Measurements from ENCODE around the gene COPE.

COPE gene

GRCh38 chr19:18849838-18850400 lies 69.3 kb downstream of the COPE start:
- H3K36me3 ChIP-seq (ENCODE audit: insufficient read depth, low read length): peaks cover 67% of the 10 kb centered on the region
- no peak overlapping the region for H3K4me3 ChIP-seq (ENCODE audit: low read length)
- no peak overlapping the region for H2AFZ ChIP-seq (ENCODE audit: low read depth, low read length)
- no peaks in the 10 kb centered on the region for H3K27me3 ChIP-seq (ENCODE audit: insufficient read depth, low read length)
- H3K4me1 ChIP-seq (ENCODE audit: insufficient read depth, low read length): no peaks in the 10 kb centered on the region
- no peaks in the 10 kb centered on the region for H3K9me3 ChIP-seq (ENCODE audit: low read length)
